Eye (tissue), 1 donor: ENCODE data around the gene GABBR2.

Source experiments
- DNase-seq: peaks from one replicate; pipeline ENCODE4 v3.0.0-alpha.2; 2015

The GABBR2 gene

DNA sequence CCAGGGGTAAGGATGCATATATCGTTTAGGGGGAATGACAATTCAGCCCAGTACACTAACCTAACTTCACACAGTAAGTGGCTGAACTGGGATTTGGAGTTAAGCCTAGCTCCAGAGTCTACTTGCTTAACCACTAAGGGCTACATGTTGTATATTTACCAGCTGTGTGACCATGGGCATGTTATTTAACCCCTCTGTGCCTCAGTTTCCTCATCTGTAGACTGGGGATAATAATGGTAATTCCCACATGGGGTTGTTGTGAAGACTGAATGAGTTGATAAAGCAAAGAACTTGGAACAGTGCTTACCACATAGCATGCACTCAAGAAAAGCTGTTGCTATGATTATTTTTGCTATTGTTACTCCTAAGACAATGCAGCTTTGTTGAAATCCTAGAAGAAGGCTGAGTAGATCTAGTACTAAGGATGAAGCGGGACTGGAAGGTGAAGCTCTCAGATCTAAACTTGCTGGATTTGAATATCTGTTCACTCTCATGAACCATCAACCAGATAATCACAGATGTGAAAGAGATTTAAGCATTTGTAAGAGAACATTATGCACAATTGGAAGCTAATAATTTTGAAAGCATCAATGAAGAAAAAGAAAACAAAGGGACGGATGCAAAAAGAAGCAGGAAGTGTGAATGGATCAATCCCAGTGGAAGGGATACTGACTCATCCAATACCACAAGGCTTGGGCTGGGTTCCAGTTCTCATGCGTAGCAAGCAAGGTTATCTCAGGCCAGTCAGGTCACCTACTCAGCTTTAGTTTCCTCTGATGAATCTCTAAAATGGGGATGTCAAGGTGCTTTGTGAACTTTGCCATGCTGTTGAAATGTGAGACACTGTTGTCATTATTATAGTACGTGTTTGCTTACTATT is 374.8 kb downstream of the GABBR2 start:
- no peak for DNase-seq

DNA sequence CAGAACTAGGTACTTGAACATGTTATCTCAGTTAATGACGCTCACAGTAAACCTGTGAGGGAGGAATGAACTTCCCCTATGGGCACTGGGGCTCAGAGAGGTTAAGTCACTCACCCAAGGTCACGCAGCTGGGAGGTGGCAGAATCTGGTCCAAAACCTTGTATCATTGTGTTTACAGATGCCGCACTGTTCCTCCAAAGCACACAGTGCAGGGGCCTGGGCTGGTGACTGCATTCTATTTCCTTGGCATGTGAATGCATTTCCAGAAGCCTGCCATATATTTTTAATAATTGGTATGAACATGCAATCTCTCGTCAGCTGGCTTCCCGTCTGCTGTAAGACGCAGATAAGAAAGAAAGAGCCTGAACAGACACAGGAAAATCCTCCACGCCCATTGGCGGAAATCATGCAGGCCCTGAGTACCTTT is 376.3 kb downstream of the GABBR2 start:
- DNase-seq: no peak

- DNase-seq: no peak
These were observed 377.0 kb downstream of the GABBR2 start for GRCh38 chr9:98331536-98332259.

- no peak for DNase-seq
These were observed 377.9 kb downstream of the GABBR2 start for GRCh38 chr9:98330831-98331230.

DNA sequence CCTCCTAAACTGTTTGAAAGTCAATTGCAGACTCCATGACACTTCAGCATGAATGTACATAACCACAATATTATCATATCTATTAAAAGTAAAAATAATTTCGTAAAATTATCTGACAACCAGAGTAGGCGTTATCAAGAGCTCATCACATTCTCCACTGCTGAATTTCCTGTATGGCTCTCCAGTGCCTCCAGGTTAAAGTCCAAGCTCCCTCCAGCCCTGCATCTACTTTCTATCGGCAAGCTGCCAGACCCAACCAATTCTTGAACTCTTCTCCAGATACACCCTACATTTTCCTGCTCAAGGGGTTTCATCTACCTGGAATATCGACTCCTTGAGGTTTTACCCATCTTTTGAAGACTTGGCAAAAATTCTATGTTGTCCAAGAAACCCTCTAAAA is 378.8 kb downstream of the GABBR2 start:
- DNase-seq: no peak

DNA sequence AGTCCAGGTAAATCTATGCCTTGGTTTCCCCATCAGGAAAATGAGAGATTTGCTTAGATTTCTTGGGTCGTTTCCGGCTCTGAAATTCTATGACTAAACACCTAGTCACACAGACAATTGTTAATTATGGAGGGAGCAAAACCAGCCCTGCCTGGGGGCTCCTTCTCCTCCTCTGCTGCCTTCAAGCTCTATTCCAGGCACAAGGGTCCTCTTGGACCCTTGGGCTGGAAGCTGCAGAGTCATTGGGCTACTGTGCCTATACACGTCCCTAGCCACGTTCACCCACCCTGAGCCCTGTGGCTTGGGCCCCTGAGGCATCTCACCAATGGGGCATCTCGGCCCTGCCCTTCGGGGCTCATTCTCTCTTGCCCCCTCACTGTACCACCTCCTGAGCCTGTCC is 379.5 kb downstream of the GABBR2 start:
- DNase-seq: no peak

DNA sequence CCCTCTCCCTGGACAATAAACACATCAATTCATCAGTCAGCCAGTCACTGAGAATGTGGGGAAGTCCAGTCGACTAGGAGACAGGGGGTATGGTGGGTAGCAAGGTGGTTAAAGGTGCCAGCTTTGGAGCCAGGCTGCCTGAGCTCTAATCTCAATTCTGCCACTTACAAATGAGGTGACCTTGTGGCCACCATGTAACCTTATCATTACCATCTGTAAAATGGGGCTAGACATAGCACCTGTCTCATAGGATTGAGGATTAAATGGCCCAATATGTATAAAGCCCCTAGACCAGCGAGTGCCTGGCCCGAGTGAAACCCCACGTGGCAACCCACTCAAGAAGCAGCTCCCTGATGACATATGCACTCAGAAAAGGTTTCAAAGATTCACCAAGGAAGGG is 380.0 kb downstream of the GABBR2 start:
- DNase-seq: no peak

DNA sequence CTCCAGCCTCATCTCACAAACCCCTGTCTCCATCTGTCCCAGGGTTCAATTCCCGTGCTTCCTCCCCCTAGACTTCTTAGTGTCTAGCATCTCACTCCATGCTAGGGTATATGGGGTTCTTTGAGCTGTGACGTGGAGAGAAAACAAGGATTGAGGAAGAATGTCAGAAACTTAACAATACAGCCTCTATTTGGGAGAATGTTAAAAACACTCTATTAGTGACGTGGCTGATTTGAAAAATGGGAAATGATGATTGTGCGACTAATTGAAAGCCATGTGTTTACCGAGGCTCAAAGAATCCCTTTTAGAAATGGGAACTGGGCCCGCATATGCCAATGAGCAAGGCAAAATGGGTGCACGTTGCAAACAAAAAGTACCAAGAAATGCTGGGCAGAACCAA is 380.6 kb downstream of the GABBR2 start:
- no peak for DNase-seq

- no peak for DNase-seq
These were observed 381.5 kb downstream of the GABBR2 start for GRCh38 chr9:98327249-98327561.

GRCh38 chr9:98326459-98327248 is 382.1 kb downstream of the GABBR2 start:
- no peak for DNase-seq

- DNase-seq: no peak
These were observed 383.9 kb downstream of the GABBR2 start for GRCh38 chr9:98324801-98325200.

DNA sequence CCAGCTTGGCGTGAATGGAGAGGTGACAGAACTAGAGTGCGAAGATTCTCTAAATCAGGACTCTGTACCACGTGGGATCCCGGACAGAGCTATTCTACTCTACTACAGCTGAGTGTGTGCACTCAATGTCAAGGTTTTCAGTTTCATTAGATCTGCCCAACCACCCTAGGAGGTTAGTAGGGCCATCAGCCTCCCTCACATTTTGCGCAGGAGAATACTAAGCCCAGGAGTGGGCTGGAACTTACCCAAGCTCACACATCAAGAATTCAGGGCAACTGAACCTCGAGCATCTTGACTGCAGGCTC is 385.0 kb downstream of the GABBR2 start:
- no peak for DNase-seq

- no peak for DNase-seq
These were observed 385.5 kb downstream of the GABBR2 start for GRCh38 chr9:98323051-98323830.

GRCh38 chr9:98321269-98321668 is 387.5 kb downstream of the GABBR2 start:
- no peak for DNase-seq

GRCh38 chr9:98318834-98319478 is 389.8 kb downstream of the GABBR2 start:
- DNase-seq: no peak

DNA sequence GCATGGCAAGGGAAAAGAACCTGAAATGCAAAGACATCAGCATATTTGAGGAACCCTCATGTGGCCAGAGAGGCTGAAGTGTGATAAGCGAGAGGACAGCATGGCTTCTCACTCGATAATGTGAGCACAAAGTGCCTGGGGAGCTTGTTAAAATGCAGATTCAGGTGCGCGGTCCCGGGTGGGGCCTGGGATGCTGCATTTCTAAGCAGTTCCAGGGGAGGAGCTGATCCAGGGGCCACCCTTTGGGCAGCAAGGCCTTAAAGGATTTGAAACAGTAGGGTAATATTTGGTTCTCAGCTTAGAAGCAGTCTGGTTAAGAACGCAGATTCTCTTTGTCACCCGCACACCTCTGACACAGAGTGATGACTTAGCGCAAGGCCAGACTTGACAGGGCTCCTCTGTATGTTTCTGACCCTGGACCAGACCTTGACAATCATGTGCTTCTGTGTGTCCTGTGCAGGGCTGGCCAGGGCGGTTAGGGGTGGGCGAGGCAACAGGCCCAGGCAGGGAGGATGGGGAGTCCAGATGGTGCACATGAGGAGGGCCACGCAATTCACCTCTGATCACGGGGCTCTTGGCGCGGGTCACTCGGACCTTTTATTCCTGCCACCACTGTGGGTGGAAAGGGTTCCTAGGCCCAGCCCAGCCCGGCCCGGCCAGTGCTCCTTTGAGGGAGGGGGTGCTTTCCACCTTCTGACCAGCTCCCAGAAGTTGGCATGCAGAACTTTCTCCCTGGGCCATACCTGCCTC is 390.5 kb downstream of the GABBR2 start:
- DNase-seq: peak; percentile 47

- peak; percentile 88 for DNase-seq
These were observed 391.4 kb downstream of the GABBR2 start for GRCh38 chr9:98317134-98317857.

- no peak for DNase-seq
These were observed 392.1 kb downstream of the GABBR2 start for GRCh38 chr9:98316445-98317133.

GRCh38 chr9:98315551-98316060 is 393.1 kb downstream of the GABBR2 start:
- DNase-seq: peak; percentile 98

GRCh38 chr9:98315067-98315453 is 393.7 kb downstream of the GABBR2 start:
- no peak for DNase-seq
